SU-DHL-6 (cell line): ENCODE results near the gene DUSP2.

Experiments
- H2AFZ ChIP-seq: fragments of 200-600 bp; sonication (generic); 2 replicates; pipeline ENCODE4 v1.6.1; 2014; ENCODE audit warnings: low read depth, mild to moderate bottlenecking, moderate library complexity, mixed read lengths, antibody characterized with exemption, low read length; ENCODE audit not compliant: severe bottlenecking
- H3F3A ChIP-seq: fragments of 200-600 bp; shearing (Covaris generic); 2 replicates; pipeline ENCODE4 v1.6.0; 2016; ENCODE audit warnings: antibody characterized with exemption, mild to moderate bottlenecking; ENCODE audit not compliant: insufficient read depth
- H3K27ac ChIP-seq: fragments of 200-600 bp; sonication (generic); 2 replicates; pipeline ENCODE4 v1.5.1; 2016; ENCODE audit warnings: low read depth, mild to moderate bottlenecking, low read length, moderate library complexity, mixed read lengths
- H3K27me3 ChIP-seq: fragments of 200-600 bp; sonication (generic), shearing (Covaris generic); 2 replicates; pipeline ENCODE4 v1.6.0; 2014; ENCODE audit warnings: mild to moderate bottlenecking, low read length
- H3K36me3 ChIP-seq: fragments of 200-600 bp; sonication (generic); 2 replicates; pipeline ENCODE4 v1.6.1; 2014; ENCODE audit warnings: mild to moderate bottlenecking, low read length, mixed read lengths
- H3K4me2 ChIP-seq: fragments of 300-600, 200-600 bp; shearing (Covaris generic), sonication (generic); 2 replicates; pipeline ENCODE4 v1.6.0; 2014; ENCODE audit warnings: low read length, low read depth, mild to moderate bottlenecking; ENCODE audit not compliant: poor library complexity, severe bottlenecking
- H3K4me3 ChIP-seq: fragments of 200-600 bp; sonication (generic); 2 replicates; pipeline ENCODE4 v1.5.1; 2014; ENCODE audit warnings: antibody characterized with exemption, low read length, mild to moderate bottlenecking, mixed read lengths; ENCODE audit not compliant: insufficient read depth, poor library complexity, severe bottlenecking
- H3K79me2 ChIP-seq: fragments of 200-600 bp; sonication (generic); 2 replicates; pipeline ENCODE4 v1.6.1; 2014; ENCODE audit warnings: mild to moderate bottlenecking, low read length, moderate library complexity; ENCODE audit not compliant: insufficient read depth
- H3K9ac ChIP-seq: fragments of 200-600 bp; sonication (generic); 2 replicates; pipeline ENCODE4 v1.7.0; 2014; ENCODE audit warnings: mild to moderate bottlenecking, low read length
- H3K9me2 ChIP-seq: fragments of 200-600 bp; sonication (generic); replicated peaks from 2 replicates; pipeline ENCODE4 v1.6.1; 2014; ENCODE audit warnings: low read length; ENCODE audit not compliant: insufficient read depth
- H3K9me3 ChIP-seq: fragments of 200-600 bp; sonication (generic); 2 replicates; pipeline ENCODE4 v1.6.1; 2014; ENCODE audit warnings: low read length, mixed read lengths; ENCODE audit not compliant: insufficient read depth
- H4K20me1 ChIP-seq: fragments of 200-600 bp; sonication (generic); 2 replicates; pipeline ENCODE4 v1.6.1; 2014; ENCODE audit warnings: low read depth, mild to moderate bottlenecking, antibody characterized with exemption, low read length, moderate library complexity, mixed read lengths
- CTCF ChIP-seq: fragments of 200-600 bp; sonication (generic); IDR thresholded peaks from one replicate; pipeline ENCODE4 v1.5.1; 2017; ENCODE audit warnings: antibody characterized with exemption, mild to moderate bottlenecking, low read length, moderate library complexity; ENCODE audit not compliant: insufficient read depth, poor library complexity, severe bottlenecking
- EZH2phosphoT487 ChIP-seq: fragments of 200-600 bp; sonication (generic), shearing (Covaris generic); conservative IDR thresholded peaks from 2 replicates; pipeline ENCODE4 v1.6.1; 2018; ENCODE audit warnings: mild to moderate bottlenecking, antibody characterized with exemption, low read length, moderate library complexity, mixed read lengths

The DUSP2 gene

GRCh38 chr2:96148410-96149217 lies 3.4 kb upstream of the DUSP2 start:
- H3K9ac ChIP-seq = peak overlapping the region; percentile 98
- H3K27ac ChIP-seq = peak overlapping the region; percentile 98
- peak overlapping the region; percentile 90 for H3K4me2 ChIP-seq
- no peak for TF ChIP-seq EZH2phosphoT487
- TF ChIP-seq CTCF = no peak
- H2AFZ ChIP-seq = peak overlapping the region; percentile 21
- H4K20me1 ChIP-seq = peaks cover 6% of the 10 kb centered on the region; the same call in 1 of the 2 replicates
- H3K79me2 ChIP-seq = peaks cover 13% of the 10 kb centered on the region
- H3K27me3 ChIP-seq = no peaks in the 10 kb centered on the region
- H3K4me3 ChIP-seq = peak overlapping the region; percentile 21
- no peaks in the 10 kb centered on the region for H3K9me2 ChIP-seq
- peaks cover 35% of the 10 kb centered on the region for H3F3A ChIP-seq
- H3K9me3 ChIP-seq = no peaks in the 10 kb centered on the region
- H3K36me3 ChIP-seq = peaks cover 5% of the 10 kb centered on the region

GRCh38 chr2:96147593-96148201 lies 2.5 kb upstream of the DUSP2 start:
- Histone ChIP-seq H3K79me2 (peaks cover 22% of the 10 kb centered on the region), H3K9me3 (no peaks in the 10 kb centered on the region), H3K27ac (peak overlapping the region; percentile 98), H3K4me2 (peak overlapping the region; percentile 90), H3K4me3 (peak overlapping the region; percentile 21), H3K36me3 (peaks cover 10% of the 10 kb centered on the region), H3F3A (peaks cover 41% of the 10 kb centered on the region), H3K27me3 (no peaks in the 10 kb centered on the region), H3K9ac (peak overlapping the region; percentile 98), H4K20me1 (peaks cover 11% of the 10 kb centered on the region; the same call in 1 of the 2 replicates), H2AFZ (no peak overlapping the region), H3K9me2 (no peaks in the 10 kb centered on the region)
- no peak for TF ChIP-seq CTCF

GRCh38 chr2:96146881-96147592 lies 1.8 kb upstream of the DUSP2 start:
- peaks cover 22% of the 10 kb centered on the region for H3K79me2 ChIP-seq
- peak overlapping the region; percentile 90 for H3K4me2 ChIP-seq
- TF ChIP-seq EZH2phosphoT487 (no peak), CTCF (no peak)
- no peak overlapping the region for H2AFZ ChIP-seq
- H3F3A ChIP-seq = peaks cover 46% of the 10 kb centered on the region
- H3K9me2 ChIP-seq = no peaks in the 10 kb centered on the region
- peaks cover 11% of the 10 kb centered on the region; the same call in 1 of the 2 replicates for H4K20me1 ChIP-seq
- H3K9ac ChIP-seq = peak overlapping the region; percentile 98
- peak overlapping the region; percentile 98 for H3K27ac ChIP-seq
- no peaks in the 10 kb centered on the region for H3K27me3 ChIP-seq
- H3K36me3 ChIP-seq = peaks cover 10% of the 10 kb centered on the region
- no peaks in the 10 kb centered on the region for H3K9me3 ChIP-seq
- H3K4me3 ChIP-seq = peak overlapping the region; percentile 2
